ENCODE measurements around the gene TACR1.

DNA sequence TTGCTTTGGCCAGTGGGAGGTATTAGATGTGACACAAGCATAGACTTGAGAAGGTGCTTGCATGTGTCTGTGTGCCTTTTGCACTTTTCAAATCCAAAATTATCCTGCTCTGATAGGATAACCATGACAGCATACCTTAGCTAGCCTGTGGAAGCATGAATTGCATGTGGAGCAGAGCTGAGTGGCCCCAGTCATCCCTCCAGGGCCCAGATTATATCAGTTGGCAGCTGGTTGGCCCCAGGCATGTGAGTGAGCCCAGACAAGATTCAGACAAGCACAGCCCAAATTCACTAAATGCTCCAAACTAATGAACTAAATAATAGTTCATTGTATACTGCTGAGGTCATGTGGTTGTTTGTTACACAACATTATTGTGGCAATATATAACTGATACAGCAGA lies 18.8 kb downstream of the TACR1 start:
- TF ChIP-seq, protein P1, sequence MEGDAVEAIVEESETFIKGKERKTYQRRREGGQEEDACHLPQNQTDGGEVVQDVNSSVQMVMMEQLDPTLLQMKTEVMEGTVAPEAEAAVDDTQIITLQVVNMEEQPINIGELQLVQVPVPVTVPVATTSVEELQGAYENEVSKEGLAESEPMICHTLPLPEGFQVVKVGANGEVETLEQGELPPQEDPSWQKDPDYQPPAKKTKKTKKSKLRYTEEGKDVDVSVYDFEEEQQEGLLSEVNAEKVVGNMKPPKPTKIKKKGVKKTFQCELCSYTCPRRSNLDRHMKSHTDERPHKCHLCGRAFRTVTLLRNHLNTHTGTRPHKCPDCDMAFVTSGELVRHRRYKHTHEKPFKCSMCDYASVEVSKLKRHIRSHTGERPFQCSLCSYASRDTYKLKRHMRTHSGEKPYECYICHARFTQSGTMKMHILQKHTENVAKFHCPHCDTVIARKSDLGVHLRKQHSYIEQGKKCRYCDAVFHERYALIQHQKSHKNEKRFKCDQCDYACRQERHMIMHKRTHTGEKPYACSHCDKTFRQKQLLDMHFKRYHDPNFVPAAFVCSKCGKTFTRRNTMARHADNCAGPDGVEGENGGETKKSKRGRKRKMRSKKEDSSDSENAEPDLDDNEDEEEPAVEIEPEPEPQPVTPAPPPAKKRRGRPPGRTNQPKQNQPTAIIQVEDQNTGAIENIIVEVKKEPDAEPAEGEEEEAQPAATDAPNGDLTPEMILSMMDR (IDR thresholded peaks at IDR 0.05), result no peak
- no peak for TF ChIP-seq POLR2A (IDR thresholded peaks at IDR 0.05)

Measured in esophagus squamous epithelium (tissue), 4 donors.